ENCODE data around the gene TMEM94.

The TMEM94 gene

GRCh38 chr17:75498726-75499213 is 42.3 kb downstream of the TMEM94 start:
- peak in 3 of 4 experiments; percentile 18 to 42 (median 28) for DNase-seq

DNA sequence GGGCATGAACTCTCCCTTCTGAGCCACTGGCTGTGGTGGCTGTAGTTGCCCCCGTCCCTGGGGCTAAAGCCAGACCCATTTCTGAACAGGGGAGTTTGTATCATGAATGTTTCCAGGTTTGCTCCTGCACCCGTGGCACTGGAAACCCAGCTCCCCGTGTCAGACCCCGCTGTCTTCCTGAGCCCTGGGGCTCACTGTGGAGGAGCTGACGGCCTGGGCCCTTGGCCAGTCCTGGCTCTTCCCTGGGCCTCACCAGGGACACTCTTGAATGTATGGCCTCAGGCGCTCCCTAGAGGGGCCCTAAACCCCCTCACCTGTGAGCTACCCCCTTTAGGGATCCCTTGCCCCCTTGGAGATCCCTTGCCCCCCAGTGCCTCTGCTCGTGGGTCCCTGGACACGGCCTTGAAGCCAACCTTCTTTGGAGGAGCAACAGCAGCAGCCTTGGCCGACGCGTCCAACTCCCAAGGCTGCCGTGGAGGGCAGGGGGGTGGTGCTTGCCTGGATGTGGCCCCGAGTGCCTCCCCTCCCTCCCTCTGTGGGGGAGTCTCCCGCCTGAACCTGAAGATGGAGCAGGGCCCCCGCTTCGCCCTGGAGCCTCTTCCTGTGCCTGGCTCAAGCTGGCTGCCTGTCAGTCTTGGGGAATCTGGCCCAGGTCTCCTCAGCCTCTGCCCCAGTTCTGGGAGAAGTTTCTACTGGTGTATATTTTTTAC is 43.0 kb downstream of the TMEM94 start:
- no peak for DNase-seq

- no peak for DNase-seq
These were observed 44.2 kb downstream of the TMEM94 start for GRCh38 chr17:75500419-75501216.

- no peak for DNase-seq
These were observed 45.1 kb downstream of the TMEM94 start for GRCh38 chr17:75501378-75502071.

DNA sequence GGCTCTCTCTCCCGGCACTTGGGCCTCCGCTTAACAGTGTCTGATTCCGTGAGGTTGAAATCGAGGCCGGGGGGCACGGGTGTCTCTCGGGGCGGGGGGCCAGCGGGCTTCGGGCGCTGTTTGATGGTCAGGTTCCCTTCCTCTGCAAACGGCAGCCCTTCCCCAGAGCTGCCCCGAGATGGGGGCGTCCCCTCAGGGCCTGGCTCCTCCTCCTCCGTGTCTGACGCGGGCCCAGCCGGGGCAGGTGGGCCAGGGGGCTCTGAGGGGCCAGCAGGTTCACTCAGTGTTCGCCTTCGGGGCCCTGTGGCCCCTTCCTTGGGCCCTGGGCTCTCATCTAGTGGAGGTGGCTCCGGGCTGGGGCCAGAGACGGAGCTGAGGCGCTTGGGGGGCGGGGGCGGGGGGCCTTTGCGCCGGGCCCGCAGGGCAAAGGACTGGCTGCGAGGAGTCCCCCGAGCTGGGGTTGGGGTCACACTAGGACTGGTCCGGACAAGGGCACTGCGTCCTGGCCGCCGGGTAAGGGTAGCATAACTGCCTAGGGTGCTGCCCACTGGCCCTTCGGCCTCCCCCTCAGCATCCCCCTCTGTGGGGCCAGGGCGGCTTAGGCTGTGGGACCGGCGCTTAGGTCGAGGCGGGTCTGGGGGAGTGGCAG is 45.8 kb downstream of the TMEM94 start:
- no peak for DNase-seq

DNA sequence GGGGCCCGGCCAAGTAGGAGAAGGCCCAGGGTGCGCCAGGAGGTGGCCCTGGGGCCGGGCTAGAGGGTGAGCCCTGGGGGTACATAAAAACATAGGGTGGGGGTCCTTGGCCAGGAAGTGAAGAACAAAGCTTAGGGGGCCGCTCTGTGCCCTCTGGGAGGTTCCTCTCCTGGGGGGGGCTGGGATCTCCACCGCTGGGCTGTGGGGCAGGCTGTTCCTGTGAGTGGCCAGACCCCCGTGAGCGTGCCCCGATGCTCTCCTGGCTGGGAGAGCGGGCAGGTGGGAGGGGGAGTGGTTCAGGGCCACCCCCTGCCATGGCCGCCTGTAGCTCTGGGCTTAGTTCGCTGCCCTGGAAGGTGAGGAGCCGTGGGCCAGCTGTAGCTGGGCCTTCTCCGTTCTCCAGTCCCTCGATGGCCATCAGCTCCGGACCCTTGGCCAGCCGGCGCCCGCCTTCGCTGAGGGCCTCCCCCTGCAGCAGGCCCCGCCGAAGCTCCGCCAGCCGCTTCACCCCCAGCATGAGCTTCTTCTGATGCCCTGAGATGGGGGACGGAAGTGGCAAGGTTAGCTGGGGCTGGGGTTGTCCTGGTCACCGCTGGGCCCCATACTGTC is 46.4 kb downstream of the TMEM94 start:
- no peak for DNase-seq

DNA sequence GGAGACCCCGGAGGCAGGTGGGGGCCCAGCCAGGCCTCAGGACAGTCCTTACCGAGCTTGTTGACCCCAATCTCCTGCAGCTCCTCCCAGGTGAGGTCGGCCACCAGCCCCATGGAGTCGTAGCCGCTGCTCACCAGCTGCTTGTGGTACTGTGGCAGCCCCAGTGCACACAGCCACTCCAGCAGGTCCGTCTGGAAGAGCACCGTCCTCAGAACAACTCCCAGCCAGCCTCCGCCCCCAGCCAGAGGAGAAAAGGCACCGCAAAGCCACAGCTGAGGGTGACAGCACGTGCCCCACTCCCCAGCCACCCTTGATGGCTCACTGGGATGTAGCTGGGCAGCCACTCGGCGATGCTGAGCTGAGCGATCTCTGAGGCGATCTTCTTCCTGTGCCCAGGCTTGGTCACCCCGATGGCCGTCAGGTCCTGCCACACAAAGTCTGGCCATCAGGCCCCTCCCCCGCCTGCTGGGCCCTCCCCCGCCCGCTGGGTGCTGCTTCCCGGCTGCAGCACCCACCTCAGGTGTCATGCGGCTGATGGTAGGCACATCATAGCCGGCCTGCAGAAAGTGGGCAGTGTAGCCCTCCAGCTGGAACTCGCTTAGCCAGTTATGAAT is 47.0 kb downstream of the TMEM94 start:
- no peak for DNase-seq

GRCh38 chr17:75503976-75504346 is 47.5 kb downstream of the TMEM94 start:
- no peak for DNase-seq

- DNase-seq = peak; percentile 53 to 75 (median 64)
These were observed 48.1 kb downstream of the TMEM94 start for GRCh38 chr17:75504347-75505151.

GRCh38 chr17:75505152-75505409 is 48.6 kb downstream of the TMEM94 start:
- no peak for DNase-seq

- DNase-seq = no peak
These were observed 49.2 kb downstream of the TMEM94 start for GRCh38 chr17:75505640-75506039.

- no peak for DNase-seq
These were observed 49.7 kb downstream of the TMEM94 start for GRCh38 chr17:75506134-75506533.

GRCh38 chr17:75506888-75507287 is 50.5 kb downstream of the TMEM94 start:
- no peak for DNase-seq

DNA sequence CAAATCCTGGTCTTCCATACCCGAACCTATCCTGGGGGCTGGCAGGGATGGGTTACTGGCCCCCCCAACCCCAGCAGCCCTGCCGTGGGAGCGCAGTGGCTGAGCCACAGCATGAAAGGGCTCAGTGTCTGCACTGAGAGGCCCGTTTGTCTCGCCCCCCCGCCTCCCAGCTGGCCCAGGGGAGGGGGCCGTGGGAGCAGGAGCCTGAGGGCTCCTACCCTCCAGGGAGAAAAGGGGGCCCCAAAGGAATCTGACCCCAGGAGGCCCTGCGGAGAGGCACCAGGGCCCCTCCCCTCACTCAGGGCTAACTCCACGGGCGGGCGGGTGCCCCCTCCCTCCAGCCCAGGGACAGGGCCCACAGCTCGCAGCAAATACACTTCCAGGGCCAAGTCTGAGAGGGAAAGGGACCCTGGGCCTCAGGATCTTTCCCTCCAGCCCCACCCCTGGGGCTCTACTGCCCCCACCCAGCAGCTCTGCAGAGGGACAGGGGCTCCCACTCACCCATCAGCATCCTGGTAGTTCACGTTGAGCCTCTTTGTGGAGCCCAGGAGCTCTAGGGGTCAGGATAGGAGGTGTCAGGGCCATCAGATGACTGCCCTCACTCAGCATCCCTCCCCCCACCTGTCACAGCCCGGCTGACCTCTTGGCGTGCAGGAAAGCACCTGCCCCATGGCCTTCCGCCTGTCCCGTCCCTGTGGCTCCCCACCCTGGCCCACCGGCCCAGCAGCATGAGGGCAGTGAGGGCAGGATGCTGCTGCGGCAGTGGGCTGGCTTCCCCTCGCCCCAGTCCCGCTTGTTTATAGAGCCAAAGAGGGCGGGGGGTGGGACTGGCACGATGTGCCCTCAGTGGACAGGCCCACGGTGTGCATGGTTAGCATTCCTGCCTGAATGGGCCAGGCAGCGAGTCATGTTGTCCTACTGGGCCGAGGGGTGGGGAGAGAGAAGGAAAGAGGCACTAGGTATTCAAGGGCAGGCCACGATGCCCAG is 51.6 kb downstream of the TMEM94 start:
- no peak for DNase-seq

- DNase-seq = no peak
These were observed 52.5 kb downstream of the TMEM94 start for GRCh38 chr17:75508931-75509361.

DNA sequence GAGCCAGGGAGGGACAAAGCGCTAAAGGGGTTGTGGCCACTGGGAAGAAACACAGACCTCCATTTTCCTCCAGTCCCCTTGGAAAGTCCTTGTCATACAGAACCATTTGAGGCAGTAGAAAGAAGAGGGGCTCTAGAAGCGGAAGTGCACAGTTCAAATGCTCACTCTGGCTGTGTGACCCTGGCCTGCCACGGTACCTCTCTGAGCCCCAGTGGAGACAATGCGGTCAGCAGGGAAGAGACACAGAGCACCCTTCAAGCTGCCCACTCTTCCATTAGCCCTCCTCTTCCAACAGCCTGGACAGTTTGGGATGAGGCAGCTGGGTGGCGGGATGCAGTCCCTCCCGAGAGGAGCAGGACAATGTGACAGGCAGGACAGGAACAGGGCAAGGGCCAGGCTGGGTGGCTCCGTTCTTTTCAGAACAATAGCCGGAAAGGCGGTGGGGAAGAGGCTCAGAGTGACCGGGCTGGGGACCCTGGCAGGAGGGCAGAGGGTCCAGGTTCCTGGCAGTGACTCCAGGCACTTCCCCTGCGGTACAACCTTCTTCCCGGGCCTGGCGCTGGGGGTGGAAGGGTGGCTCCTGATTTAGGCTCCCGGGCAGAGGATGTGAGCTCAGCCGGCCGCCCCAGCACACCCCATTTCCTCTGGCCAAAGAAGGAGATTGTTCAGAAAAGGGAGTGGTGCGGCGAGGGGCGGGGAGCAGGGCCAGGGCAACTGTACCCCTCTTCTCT is 53.3 kb downstream of the TMEM94 start:
- DNase-seq = no peak

DNA sequence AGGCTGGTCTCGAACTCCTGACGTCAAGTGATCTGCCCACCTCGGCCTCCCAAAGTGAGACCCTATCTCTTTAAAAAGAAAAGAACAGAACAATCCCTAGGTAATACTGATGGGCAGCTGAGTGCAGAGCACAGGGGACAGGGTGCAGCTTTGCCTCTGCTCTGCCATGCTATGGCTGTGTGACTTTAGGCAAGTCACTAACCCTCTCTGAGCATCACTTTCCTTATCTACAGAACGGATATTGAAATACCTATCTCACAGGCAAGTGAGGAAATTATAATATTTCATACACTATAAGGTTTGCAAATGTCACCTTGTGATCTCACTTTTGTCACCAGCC is 54.8 kb downstream of the TMEM94 start:
- no peak for DNase-seq

- no peak for DNase-seq
These were observed 55.5 kb downstream of the TMEM94 start for GRCh38 chr17:75511610-75512575.
